VCaP (cell line): ENCODE measurements around the gene PDE10A.

Source experiments
- H3K27ac ChIP-seq: fragments of 450-650 bp; 2 replicates; pipeline ENCODE4 v1.5.1; 2017
- CTCF ChIP-seq: fragments of 450-650 bp; conservative IDR thresholded peaks from 2 replicates; pipeline ENCODE4 v1.5.1; 2017; ENCODE audit warnings: mild to moderate bottlenecking, moderate library complexity

The PDE10A gene

GRCh38 chr6:165325609-165326008, 337.4 kb downstream of the PDE10A start:
- no peak overlapping the region for H3K27ac ChIP-seq
- TF ChIP-seq CTCF = no peak

GRCh38 chr6:165321555-165322145, 341.4 kb downstream of the PDE10A start:
- no peak for TF ChIP-seq CTCF
- H3K27ac ChIP-seq = 0 out of 2 replicates have a peak overlapping the region, but pooled peaks have one; percentile 14

- TF ChIP-seq CTCF = no peak
- no peak overlapping the region for H3K27ac ChIP-seq
Observed at GRCh38 chr6:165321150-165321549, 341.9 kb downstream of the PDE10A start.

- TF ChIP-seq CTCF = no peak
- H3K27ac ChIP-seq = no peak overlapping the region
Observed at GRCh38 chr6:165317723-165318122, 345.3 kb downstream of the PDE10A start.

- TF ChIP-seq CTCF = no peak
- peak within 1 kb of the TSS; percentile 47 for H3K27ac ChIP-seq
Observed at GRCh38 chr6:165308926-165309731, 353.9 kb downstream of the PDE10A start, which contains the start of gene C6orf118. TSS of gene C6orf118 (minus strand) at chr6:165309605. CDS start at chr6:165309586, 19 bp downstream.

- TF ChIP-seq CTCF = no peak
- H3K27ac ChIP-seq = no peak overlapping the region
Observed at GRCh38 chr6:165306955-165307354, 356.1 kb downstream of the PDE10A start.

GRCh38 chr6:165301372-165302246, 361.4 kb downstream of the PDE10A start:
- no peak for TF ChIP-seq CTCF
- no peak overlapping the region for H3K27ac ChIP-seq
